Ecto neural progenitor cell (in vitro differentiated cells): ENCODE data around the gene PPM1N.

Source experiments
- DNase-seq: peaks from one replicate; pipeline ENCODE4 v3.0.0-alpha.2; 2018; ENCODE audit warnings: low spot score

PPM1N gene

GRCh38 chr19:45529420-45529785 lies 31.2 kb downstream of the PPM1N start:
- DNase-seq: no peak

- DNase-seq: no peak
Observed at GRCh38 chr19:45531349-45531748, 33.1 kb downstream of the PPM1N start.

- no peak for DNase-seq
Observed at GRCh38 chr19:45539459-45539858, 41.2 kb downstream of the PPM1N start.

GRCh38 chr19:45542234-45542668 lies 44.0 kb downstream of the PPM1N start:
- no peak for DNase-seq

- no peak for DNase-seq
Observed at GRCh38 chr19:45547211-45547770, 49.0 kb downstream of the PPM1N start.

- DNase-seq: no peak
Observed at GRCh38 chr19:45547965-45548609, 49.8 kb downstream of the PPM1N start.
